A204.1 (cell line): ENCODE data around the gene TIAL1.

Experiments
- FAIRE-seq: peaks from 2 replicates; lab custom pipeline; 2012; peaks lifted over from hg19 to GRCh38; lab: Jason Lieb, UNC

The TIAL1 gene

DNA sequence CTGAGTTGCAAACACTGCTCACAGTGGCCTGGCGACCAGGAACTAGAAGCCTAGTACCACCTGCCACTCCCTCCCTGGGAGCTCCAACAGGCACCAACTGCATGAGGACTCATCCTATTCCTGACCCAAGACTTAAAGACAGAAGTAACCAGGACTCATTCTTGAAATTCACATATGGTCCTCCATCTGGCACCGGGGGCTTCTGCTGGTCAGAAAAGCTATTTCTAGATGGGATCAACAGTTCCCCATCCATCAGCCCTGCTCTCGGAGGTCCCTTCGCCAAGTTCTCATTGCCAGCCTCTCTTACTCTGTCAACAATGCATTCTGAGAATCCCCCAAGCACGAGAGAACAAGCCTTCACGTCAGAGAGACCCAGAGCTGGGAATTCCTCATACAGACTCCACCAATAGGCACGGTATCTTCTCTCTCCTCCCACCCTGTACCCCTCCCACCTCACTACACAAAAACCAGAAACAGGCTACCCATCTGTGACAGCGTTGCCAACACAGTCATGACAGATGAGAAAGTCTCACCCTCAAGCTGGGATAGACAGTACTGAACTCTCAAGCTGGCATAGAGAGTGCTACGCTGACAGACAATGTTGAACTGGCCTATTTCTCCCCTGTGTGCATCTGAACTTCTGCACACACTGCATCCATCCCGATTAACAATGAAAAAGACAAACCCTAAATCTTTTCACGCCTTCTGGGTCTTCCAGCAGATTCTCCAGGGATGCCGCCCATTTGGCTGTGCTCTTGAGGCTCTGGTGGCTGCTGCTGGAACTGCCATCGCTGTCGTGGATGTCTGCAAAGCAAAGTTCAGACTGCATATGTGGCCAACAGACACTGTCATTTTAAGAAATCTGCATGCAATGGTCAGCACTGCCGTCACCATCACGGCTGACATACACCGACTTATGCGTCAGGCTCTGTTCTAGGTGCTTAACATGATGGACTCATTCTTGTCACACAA lies 69.9 kb downstream of the TIAL1 start:
- FAIRE-seq = no peak

DNA sequence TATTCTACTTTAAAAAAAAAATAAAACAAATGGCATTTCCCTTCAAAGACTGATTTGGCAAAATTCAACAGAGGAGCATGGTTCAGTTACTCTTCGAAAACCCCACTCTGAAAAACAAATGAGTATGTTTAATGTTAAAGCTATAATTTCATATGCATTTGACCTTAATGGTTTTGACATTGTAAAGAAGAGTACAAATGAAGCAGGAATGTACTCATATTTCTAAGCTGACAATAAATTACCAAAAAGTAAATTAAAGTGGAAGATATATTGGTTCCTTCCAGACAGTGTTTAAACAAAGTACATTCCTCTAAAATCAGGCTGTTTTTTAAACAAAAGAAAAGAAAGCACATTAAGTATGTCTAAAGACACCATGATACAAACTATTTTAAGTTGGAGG lies 70.6 kb downstream of the TIAL1 start:
- no peak for FAIRE-seq

DNA sequence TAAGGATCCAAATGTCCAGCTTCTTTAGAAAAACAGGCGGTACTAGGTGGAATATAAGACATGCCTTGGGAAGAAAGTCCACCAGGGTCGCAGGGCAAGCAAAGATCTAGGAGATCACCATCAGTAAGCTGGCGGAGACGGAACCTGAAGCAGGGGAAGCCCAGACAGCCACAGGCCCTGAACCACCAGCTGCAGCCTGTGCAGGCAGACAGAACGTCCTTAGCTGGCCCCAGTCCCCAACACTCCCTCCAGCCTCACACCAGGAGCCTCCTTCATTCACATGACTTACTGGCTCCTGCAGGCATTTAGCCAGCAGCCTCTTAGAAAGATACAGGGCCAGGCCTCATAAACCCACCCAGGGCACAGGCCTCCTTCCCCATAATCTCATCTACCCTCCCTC lies 71.6 kb downstream of the TIAL1 start:
- no peak for FAIRE-seq

DNA sequence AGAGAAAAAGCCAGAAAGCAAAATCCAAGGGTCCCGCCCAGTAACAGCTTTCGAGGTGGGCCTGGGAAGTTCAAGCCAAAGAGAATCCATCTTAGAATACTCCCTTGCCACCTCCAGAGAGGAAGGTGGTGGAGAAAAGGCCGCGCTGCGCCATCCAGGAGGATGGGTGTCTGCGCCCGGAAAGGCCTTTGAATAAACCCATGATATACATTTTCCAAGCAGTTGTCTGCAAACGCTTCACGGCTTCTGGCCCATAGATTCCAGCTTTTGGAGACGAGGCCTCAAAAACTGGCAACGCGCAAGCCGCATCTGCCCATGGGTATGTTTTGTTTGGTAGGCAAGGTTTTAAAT lies 72.1 kb downstream of the TIAL1 start:
- no peak for FAIRE-seq

DNA sequence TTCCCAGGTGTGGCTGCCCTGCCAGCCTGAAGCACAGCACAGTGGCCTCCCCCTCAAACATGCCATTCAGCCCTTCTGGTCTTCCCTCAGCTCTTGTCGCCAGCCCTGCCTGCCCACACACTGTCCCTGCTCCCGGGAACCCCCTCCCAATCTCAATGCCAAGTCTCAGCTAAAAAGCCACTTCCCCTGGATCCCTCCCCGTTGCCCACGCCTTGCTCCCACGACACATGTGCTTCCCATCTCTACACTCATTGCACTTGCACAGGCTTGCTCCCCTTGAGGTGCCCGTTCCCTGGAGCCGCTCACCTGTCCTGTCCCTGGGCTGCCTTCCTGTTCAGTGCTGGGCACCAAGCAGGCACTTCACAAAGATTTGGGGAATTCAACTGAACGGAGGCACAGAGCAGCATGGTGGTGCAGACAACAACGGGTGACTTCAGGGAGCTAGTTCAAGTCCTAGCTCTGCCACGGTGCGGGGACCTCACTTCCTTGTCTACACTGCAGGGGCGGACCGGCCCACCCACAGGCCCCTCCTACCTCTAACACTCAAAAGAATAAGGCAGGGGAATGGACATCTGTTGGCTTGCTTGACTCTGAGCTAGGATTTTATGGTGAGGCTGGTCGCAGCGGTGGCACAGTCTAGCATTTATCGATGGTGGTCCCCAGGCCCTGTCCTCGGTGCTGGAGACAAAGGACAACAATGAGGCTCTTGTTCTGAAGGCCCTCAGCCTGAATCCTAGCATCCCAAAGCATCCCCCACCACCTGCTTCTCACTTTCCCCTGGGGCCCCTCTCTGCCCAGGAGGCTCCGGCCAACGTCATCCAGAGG lies 72.7 kb downstream of the TIAL1 start:
- FAIRE-seq = no peak
